Activated CD8-positive, alpha-beta memory T cell treated with anti-CD3 and anti-CD28 coated beads, Interleukin-2, amount 50 U/mL, for 48 hours (primary cell): ENCODE results near the gene ANKRD28.
"Not testable (repeated sequence)": the region's sequence is repeated elsewhere in the genome, so short reads cannot be mapped to it uniquely, and the experiment has no call there.

ENCODE experiments used
- DNase-seq: peaks from one replicate; pipeline ENCODE4 v3.0.0-alpha.2; 2020

The ANKRD28 gene

DNA sequence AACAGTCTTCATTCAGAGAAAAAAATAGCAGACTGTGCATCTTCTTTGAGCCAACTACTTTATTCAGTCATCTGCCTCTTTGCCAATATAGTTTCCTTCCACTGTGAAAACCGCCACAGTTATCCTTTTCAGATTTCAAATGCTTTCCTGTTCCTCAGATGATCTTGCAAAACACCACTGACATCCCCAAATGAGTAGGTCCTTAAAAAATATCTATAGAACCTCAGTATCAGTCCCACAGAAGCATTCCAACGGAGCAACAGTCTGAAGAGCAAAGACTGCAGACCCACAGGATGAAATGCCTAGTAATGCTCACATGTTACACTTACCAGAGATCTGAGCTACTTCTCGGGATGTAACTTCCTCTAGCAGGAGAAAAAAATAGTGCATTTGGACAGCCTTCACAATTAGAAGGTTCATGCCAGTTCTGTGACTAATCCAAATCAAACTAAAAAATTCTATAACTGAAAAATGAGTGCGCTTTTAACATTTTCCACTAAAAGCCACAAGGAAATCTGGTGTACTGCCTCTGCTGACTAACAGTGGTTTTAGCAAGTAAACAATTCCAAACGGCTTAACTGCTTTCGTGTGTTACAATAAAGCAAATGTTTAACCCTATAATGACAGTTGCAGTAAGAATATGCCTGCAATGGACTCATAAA is at the start of gene ANKRD28:
TSS of gene ANKRD28 (minus strand) at position 338 of the 662 bp plus-strand sequence. CDS start 1,458 bp downstream, outside the sequence.
- no peak for DNase-seq

DNA sequence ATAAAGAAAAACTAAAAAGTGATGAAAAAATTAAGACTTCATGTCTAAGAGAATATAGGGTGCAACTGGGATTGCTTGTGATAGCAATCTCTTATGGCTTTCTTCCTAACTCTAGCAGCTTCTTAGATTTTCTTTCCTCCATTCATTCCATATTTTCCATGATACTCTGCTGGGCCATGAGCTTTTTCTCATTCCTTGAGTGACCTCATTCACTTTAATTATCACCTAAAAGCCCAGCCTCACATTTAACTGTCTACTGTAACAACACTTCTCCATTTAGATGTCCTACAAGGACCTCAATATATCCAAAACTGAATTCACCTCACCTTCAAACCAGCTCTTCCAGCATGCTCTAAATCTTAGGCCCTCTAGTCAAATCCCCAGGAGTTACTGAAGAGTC is 49.5 kb upstream of the ANKRD28 start:
- no peak for DNase-seq

DNA sequence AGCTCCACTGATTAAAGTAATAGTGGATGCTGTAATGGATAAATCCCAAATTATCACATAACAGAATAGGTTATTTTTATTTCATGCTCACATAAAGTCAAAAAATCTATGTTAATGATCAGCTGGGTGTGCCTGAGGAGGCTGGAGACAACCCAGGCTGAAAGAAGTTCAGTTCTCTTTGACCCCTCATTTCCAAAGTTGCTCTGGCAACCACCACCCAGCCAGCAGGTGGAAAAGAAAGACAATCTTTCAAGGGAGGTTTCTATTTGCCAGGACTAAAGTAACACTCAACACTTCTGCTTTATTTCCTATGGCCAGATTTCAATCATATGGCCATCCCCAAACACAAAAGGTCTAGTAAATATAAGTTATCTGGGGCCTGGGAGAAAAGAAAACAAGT is 48.8 kb upstream of the ANKRD28 start:
- no peak for DNase-seq

DNA sequence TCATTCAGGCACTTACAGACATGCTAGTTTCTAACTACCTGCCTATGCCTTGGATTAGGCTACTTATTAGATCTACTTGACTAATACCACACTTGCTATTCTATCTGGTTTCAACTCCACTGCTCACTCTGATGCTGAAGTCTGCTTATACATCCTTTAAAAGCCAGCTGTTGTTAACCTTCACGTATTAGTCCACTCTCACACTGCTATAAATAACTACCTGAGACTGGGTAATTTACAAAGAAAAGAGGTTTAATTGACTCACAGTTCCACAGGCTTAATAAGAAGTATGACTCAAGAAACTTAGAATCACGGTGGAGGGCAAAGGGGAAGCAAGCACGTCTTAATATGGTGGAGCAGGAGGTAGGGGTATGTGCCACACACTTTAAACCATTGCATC is 47.7 kb upstream of the ANKRD28 start:
- DNase-seq: no peak

DNA sequence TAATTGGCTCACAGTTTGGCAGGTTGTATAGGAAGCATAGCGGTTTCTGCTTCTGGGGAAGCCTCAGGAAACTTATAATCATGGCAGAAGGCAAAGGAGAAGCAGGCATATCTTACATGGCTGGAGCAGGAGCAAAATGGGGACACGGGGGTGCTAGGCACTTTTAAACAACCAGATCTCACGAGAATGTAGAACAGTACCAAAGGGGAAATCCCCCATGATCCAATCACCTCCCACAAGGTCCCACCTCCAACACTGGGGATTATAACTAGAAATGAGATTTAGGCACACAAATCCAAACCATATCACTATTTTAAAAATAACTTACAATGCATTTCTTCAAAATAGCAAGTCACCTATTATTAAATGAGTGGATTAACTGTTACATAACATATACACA is 47.1 kb upstream of the ANKRD28 start:
- DNase-seq: no peak

DNA sequence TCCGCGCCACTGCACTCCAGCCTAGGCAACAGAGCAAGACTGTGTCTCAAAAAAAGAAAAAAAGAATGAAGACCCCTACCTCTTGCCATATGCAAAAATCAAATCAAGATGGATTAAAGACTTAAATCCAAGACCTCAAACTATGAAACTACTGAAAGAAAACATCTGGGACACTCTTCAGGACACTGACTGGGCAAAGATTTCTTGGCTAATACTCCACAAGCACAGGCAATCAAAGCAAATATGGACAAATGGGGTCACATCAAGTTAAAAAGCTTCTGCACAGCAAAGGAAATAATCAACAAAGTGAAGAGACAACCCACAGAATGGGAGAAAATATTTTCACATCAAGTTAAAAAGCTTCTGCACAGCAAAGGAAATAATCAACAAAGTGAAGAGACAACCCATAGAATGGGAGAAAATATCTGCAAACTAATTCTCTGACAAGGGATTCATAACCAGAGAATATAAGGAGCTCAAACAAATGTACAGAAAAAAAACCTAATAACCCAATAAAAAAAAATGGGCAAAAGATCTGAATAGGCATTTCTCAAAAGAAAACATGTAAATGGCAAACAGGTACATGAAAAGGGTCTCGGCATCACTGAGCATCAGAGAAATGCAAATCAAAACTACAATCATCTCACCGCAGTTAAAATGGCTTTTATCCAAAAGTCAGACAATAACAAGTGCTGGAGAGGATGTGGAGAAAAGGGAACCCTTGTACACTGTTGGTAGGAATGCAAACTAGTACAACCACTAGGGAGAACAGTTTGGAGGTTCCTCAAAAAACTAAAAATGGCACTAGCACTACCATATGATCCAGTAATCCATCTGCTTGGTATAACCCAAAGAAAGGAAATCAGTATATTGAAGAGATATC is 43.6 kb upstream of the ANKRD28 start:
- not testable (repeated sequence) for DNase-seq

DNA sequence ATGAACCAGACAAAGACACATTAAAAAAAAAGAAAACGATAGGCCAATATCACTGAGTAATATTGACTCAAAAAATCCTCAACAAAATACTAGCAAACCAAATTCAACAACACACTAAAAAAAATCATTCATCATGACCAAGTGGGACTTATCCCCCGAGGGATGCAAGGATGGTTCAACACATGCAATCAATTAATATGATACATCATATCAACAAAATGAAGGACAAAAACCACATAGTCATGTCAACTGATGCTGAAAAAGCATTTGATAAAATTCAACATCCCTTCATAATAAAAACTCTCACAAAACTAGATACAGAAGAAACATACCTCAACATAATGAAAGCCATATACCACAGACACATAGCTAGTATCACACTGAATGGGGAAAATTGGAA is 41.8 kb upstream of the ANKRD28 start:
- no peak for DNase-seq

DNA sequence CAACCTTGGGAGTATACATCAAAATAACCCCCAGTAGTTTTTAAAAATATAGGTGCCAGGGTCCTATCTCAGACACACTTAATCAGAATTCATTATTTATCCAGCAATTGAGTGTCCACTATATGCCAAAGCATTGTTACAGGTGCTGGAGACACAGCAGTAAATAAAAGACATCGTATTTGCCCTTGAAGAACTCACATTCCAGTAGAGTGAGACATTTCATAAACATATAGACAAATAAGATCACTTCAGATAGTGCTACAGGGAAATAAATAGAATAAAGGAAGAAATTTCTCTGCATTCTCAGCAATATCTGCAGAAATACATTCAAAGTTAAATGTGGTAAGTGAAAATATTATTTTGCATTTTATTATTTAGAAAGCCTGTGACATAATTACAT is 34.1 kb upstream of the ANKRD28 start:
- no peak for DNase-seq

DNA sequence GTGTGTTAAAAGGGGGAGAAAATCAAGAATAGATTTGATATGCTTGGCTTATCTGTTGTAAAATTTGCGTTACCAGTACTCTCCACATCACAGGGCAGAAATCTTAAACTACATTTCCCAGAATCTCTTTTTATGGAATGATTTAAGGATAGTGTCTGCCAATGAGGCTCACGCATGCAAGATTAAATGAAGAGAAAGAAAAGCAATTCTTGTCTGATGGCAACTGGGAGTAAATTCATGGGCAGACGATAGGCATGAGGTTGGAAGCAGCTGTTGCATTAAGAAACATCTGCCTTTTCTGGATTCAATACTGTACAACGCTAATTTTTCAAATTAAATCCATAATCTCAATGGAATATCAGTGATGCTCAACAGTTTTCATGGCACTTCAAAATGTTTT is 27.2 kb upstream of the ANKRD28 start:
- DNase-seq: no peak

DNA sequence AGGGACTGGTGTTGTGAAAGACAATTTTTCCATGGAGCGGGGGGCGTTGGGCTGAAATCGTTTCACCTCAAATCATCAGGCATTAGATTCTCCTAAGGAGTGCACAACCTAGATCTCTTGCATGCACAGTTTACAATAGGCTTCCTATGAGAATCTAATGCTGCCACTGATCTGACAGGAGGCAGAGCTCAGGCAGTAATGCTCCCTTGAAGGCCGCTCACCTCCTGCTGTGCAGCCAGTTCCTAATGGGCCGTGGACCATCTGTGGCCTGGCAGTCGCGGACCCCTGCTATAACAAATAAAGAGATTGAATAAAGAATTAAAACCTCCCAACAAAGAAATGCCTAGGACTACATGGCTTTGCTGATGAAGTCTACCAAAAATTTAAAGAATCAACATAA is 25.3 kb upstream of the ANKRD28 start:
- no peak for DNase-seq

DNA sequence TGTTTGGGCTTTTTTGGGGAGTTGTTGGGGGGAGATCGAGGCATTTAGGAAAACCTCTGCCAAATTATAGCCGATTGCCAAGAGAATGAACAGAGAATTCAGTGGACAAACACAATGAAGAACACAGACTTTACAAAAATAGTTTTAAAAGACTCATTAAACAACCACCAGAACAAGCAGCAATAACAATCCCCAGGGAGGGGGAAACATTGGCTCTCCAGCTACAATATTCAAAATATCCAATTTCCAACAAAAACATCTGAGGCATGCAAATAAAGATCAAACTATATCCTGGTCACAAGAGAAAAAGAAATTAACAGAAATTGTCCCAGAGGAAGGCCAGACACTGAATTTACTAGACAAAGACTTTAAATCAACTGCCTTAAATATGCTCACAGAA is 24.5 kb upstream of the ANKRD28 start:
- DNase-seq: no peak

DNA sequence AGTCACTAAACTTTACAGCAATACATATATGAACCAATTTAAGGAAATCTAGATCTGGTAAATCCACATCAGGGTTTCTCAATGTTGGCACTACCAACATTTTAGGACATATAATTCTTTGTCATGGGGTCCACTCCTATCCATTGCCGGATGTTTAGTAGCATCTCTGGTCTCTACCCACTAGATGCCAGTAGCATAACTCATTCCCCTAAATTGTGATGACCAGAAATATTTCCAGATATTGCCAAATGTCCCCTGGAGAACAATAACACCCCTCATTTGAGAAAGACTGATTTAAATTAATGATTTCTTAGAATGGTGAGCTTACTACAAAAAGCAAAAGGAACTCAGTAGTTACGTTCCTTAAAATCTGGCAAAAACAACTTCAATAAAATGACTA is 23.1 kb upstream of the ANKRD28 start:
- no peak for DNase-seq

DNA sequence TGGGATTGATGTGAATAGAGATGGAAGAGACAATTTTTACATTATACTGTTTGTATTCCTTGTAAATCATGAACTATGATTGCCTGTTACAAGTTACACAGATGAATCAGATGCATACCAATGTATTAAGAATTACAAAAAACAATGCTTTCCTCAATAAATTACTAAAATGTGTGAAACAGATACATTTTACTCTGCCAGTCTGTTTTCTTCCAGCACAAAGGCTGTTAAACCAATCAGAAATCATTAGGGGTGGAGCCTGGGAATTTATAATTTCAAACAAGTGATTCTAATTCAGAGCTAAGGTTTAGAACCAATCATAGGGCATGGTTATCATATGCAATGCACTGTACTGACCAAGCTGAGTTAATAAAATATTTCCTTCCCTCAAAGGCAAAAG is 21.8 kb upstream of the ANKRD28 start:
- DNase-seq: no peak

DNA sequence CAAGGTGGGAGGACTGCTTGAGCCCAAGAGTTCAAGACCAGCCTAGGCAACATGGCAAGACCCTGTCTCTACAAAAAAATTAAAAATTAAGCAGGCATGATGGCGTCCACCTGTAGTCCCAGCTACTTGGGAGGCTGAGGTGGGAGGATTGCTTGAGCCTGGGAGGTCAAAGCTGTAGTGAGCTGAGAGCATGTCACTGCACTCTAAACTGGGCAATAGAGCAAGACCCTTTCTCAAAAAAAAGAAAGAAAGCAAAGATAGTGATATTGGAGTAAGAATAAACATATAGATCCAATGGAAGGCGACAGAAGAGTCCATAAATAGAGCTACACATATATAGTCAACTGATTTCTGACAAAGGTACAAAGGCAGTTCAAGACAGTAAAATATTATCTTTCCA is 21.3 kb upstream of the ANKRD28 start:
- DNase-seq: no peak

DNA sequence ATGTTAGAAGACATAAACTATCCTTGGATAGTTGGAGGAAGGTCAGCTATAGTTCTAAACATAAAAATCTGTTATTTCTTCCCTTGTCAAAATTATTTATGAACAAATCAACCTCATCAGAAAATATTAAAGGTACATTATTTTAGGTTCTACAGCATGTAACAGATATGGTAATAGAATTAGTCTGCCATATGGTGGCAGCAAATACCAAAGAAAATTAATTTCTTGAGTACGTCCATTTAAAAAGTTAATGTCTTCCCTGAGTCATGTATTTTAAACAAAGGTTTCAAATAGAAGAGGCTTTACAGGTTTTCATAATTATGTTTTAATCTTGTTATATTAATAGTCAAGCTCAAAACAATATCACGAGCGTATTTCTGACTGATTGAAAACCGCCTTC is 17.9 kb upstream of the ANKRD28 start:
- DNase-seq: no peak

DNA sequence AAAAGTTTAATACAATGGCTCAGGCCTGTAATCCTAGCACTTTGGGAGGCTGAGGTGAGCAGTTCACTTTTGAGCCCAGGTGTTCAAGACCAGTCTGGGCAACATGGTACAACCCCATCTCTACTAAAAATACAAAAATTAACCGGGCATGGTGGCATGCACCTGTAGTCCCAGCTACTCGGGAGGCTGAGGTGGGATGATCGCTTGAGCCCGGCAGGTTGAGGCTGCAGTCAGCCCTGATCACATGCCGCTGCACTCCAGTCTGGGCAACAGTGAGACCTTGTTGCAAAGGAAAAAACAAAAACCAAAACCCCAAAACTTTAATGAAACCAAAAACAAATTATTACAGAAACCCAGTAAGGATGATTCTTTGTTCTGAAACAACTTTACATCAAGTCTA is 15.3 kb upstream of the ANKRD28 start:
- not testable (repeated sequence) for DNase-seq

DNA sequence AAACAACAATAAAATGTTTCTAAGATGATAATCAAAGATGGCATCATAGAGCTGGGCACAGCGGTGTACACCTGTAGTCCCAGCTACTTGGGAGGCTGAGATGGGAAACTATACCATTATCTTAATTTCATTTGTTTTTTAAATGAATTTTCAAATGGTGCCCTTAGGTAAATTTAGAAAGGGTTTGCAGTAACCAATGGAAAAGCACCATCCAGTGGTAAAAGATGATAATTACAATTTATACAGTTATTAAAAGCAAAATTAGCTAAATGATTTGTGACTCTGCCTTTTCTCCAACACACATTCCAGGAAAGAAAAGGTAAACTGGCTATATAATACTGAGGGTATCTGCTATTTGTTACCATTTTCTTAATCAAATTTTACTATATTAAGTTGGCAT is 14.4 kb upstream of the ANKRD28 start:
- no peak for DNase-seq

DNA sequence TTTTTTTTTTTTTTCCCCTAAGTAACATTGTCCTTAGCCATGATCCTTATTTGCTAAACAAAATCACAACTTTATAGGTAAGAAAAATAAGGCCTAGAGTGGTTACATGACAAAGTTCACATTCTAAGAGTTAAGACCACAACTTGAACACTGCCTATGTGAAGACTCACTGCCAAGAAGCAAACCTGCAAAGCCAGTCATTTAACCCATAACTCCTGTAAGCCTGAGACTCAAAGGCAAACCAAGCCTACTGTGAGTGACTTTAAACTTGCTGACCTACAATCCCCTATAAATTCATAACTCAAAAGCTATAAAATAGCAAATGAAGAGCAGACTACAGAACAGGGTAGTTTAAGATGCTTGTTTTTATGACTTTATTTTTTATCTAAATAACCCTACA is 12.9 kb upstream of the ANKRD28 start:
- DNase-seq: no peak

DNA sequence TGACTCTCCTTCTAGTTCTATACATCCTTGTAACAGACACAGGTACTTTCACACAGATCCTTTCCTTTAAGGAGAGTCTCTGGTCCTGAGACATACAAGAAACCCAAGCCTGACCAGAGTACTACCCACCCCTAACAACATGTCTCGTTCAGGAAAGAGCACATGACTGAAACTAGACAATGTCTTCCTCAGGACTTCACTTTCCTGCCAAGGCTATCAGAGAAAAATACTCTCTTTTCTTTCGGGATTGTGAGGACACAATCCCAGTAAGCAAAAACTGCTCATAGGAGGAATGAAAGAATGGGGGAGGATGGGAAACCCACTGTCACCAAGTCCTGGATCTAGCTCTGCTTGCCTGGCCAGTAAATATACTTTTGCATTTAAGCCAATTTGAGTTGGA is 11.5 kb upstream of the ANKRD28 start:
- DNase-seq: no peak

DNA sequence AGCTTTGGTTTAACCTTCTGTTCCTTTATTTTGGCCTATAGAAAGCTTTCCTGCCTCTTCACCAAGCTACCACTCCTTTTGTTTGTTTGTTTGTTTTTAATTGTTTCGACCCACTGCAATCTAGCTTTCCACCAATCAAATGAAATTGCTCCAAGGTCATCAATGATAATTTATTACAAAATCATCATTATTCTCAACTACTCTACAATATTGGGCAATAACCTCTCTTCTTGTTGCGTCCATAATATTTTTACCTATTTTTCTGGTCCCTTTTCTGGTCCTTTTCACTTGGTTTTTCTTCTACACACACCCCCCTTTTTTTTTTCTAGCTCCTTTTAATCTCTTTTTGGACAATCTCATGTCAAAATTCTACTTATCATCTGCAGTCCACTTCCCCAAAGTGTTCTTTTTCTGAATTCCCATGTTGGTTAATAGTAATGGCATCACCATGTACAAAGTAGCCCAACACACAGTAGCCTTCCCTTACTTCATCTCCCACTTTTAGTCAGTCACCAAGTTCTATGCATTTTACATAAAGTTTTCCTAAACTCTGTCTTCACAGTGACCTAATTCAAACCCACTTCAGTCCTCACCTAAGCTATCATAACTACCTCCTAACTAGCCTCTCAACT is 11.0 kb upstream of the ANKRD28 start:
- no peak for DNase-seq

DNA sequence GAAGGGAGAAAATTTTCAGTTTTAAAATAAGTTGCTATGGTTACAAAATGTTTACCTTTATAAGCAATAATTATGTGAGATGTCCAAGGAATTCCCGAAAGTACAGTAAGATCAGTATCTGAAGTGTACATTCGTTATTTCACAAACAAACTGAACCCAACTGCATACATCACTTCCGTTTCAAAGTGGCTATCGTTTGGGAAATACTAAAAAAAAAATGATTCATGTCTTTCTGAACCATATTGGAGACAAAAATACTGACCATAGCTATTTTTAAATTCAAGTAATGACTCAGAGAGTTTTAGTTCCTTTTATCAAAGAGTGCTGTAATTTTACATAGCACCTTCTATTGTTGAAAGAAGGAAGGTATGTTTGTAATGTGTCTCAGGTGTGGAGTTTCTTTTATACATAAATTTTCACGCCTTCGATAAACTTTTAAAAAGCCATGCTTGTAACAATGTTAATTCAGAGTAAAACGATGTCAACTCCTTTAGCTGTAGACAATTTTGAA is 8.0 kb upstream of the ANKRD28 start:
- DNase-seq: no peak

DNA sequence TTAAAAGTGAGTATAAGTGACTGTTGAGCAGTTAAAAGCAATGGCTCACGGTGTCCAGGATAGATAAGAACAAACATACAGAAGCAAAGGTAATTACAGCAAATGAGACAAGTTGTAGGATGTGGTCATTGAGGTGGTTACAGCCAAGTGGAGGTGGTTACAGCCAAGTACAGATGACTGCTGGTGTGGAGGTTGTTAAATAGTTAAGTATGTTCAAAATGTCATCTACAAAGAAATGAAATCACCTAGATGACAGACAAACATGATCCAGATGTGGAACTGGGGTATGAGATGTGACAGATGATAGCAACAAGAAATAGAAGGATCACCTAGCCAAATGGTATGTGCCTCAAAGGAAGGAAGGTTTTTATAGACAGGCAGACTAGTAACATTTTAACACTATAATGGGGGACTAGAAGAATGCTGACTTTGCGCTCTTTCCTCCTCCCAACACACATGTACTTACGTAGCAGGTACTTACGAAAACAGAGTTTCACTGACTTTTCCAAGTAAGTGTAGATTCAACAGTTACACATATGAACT is 6.8 kb upstream of the ANKRD28 start:
- DNase-seq: no peak

DNA sequence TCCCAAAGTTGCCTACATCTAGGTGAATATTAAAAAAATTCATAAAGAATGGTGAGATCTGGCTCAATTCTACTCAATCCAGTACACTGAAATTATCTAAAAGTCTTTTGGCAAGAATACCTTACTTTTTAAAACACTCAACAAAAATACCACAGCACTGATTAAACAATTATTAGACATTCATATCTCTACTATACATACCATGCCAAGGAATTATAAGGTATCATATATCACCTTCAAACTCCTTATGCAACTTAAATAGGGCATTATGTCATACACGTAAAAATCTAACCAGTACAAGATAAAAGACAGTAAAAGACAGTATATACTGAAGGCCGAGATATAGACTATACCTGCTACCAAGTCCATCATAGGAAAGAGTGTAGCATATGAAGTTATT is 6.1 kb upstream of the ANKRD28 start:
- no peak for DNase-seq

DNA sequence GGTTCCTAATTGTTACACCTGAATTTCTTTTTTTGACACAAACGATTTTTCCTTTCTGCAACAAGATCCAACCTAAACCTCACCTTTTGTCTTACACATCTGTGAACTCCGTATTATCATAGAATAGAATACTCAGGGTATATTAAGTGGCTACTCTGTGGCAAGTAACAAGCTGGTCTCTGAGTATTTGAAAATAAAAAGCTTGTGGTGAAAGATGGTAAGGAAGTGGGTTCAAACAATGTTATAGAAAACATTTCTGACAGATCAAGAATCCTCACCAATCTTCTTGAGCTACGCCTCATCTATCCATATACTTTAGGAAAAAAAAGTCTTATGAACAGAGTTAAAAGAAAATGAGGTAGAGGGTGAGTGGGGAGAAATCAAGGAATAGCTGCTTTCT is 3.5 kb upstream of the ANKRD28 start:
- no peak for DNase-seq
